CD8-positive, alpha-beta memory T cell (primary cell): ENCODE results near the gene PTPN5. TPM values are rescaled to one million over a fixed set of nuclear protein-coding genes. Genes with fewer than 3 reads are reported as not detected.
A peak's percentile ranks its signal among the peaks of the same experiment; 100 is the strongest.

Experiments used
- CTCF ChIA-PET: fragments of 350-600 bp; sonication (Branson Sonifier 250); formaldehyde crosslinking; loops from one replicate; lab custom pipeline; 2021; ENCODE audit warnings: antibody characterized with exemption; lab: Charles Lee
- POLR2A ChIA-PET: fragments of 350-600 bp; sonication (Branson Sonifier 250); formaldehyde crosslinking; loops from one replicate; lab custom pipeline; 2021; ENCODE audit warnings: antibody characterized with exemption; lab: Charles Lee
- DNase-seq, 5 donors: peaks; one replicate each; pipeline versions ENCODE4 v3.0.0 to v3.0.0-alpha.2; 2020 to 2022; ENCODE audit warnings: mixed read lengths in 1 of 5
- H3K27ac ChIP-seq: one replicate; pipeline ENCODE4 v1.7.0; 2013; ENCODE audit warnings: low read depth, mild to moderate bottlenecking, low read length, moderate library complexity
- H3K27me3 ChIP-seq: 2 replicates; pipeline ENCODE4 v1.7.0; 2013; ENCODE audit warnings: low read length, mild to moderate bottlenecking; ENCODE audit not compliant: insufficient read depth, poor library complexity, severe bottlenecking
- H3K36me3 ChIP-seq: 2 replicates; pipeline ENCODE4 v1.7.0; 2013; ENCODE audit warnings: mild to moderate bottlenecking, low read length, moderate library complexity; ENCODE audit not compliant: insufficient read depth
- H3K4me1 ChIP-seq: 2 replicates; pipeline ENCODE4 v1.7.0; 2013; ENCODE audit warnings: mild to moderate bottlenecking, low read length, moderate library complexity; ENCODE audit not compliant: insufficient read depth
- H3K4me3 ChIP-seq: 2 replicates; pipeline ENCODE4 v1.7.0; 2013; ENCODE audit warnings: mild to moderate bottlenecking, low read length
- H3K9me3 ChIP-seq: 2 replicates; pipeline ENCODE4 v1.7.0; 2013; ENCODE audit warnings: mild to moderate bottlenecking, low read length
- H3K27ac Mint-ChIP-seq, 8 donors: one replicate each; pipeline ENCODE4 v1.8.0; 2020 to 2021; ENCODE audit warnings: mixed read lengths in 8 of 8, mild to moderate bottlenecking in 6 of 8, inconsistent platforms in 3 of 8, moderate library complexity in 3 of 8
- H3K27me3 Mint-ChIP-seq, 2 donors: one replicate each; pipeline ENCODE4 v1.8.0; 2020 to 2021; ENCODE audit warnings: mixed read lengths in 2 of 2, mild to moderate bottlenecking in 1 of 2, moderate library complexity in 1 of 2
- H3K36me3 Mint-ChIP-seq, 3 donors: one replicate each; pipeline ENCODE4 v1.8.0; 2020 to 2021; ENCODE audit warnings: mixed read lengths in 3 of 3, inconsistent platforms in 1 of 3, mild to moderate bottlenecking in 1 of 3
- H3K4me1 Mint-ChIP-seq, 3 donors: one replicate each; pipeline ENCODE4 v1.8.0; 2020 to 2021; ENCODE audit warnings: mixed read lengths in 3 of 3, inconsistent platforms in 1 of 3, mild to moderate bottlenecking in 1 of 3
- H3K4me3 Mint-ChIP-seq, 7 donors: one replicate each; pipeline ENCODE4 v1.8.0; 2020 to 2021; ENCODE audit warnings: mixed read lengths in 7 of 7, mild to moderate bottlenecking in 6 of 7, moderate library complexity in 4 of 7, inconsistent platforms in 2 of 7
- H3K9me3 Mint-ChIP-seq, 5 donors: one replicate each; pipeline ENCODE4 v1.8.0; 2020 to 2022; ENCODE audit warnings: mixed read lengths in 5 of 5, mild to moderate bottlenecking in 3 of 5, moderate library complexity in 2 of 5, inconsistent platforms in 1 of 5
- polyA plus RNA-seq: library from polyadenylated mRNA; unstranded; fragments of 300-500 nt; fragmentation: Illumina TruSeq; gene quantifications from one replicate; pipeline ENCODE4 v1.2.3, GENCODE V29; 2021
- total RNA-seq, 2 experiments: library from RNA; stranded (reverse); gene quantifications; one replicate each; pipeline ENCODE4 v1.2.3, GENCODE V29; 2021

Gene PTPN5
- total and polyA plus RNA-seq, 3 experiments from 2014 or later: not detected

- Mint-ChIP-seq H3K9me3 (peaks cover 0 to 1% (median 0%) of the 10 kb centered on the region in 5 donors), H3K27me3 (peaks cover 25 to 36% of the 10 kb centered on the region in 2 donors), H3K36me3 (no peaks in the 10 kb centered on the region), H3K4me1 (peaks cover 0 to 5% (median 0%) of the 10 kb centered on the region in 3 donors), H3K4me3 (no peak overlapping the region), H3K27ac (no peak overlapping the region)
- CTCF ChIA-PET: no interaction called here
- Histone ChIP-seq H3K36me3 (no peaks in the 10 kb centered on the region), H3K9me3 (no peaks in the 10 kb centered on the region), H3K27me3 (peaks cover 5% of the 10 kb centered on the region), H3K4me3 (no peak overlapping the region), H3K27ac (no peak overlapping the region), H3K4me1 (no peaks in the 10 kb centered on the region)
- DNase-seq: no peak
- POLR2A ChIA-PET: no interaction called here
Measured at GRCh38 chr11:18794956-18795355, 3.4 kb upstream of the PTPN5 start.

GRCh38 chr11:18792827-18793226 is 1.2 kb upstream of the PTPN5 start:
- Histone ChIP-seq H3K27me3 (peaks cover 5% of the 10 kb centered on the region), H3K4me1 (no peaks in the 10 kb centered on the region), H3K4me3 (no peak overlapping the region), H3K36me3 (no peaks in the 10 kb centered on the region), H3K9me3 (no peaks in the 10 kb centered on the region), H3K27ac (no peak overlapping the region)
- no peak overlapping the region for H3K27ac Mint-ChIP-seq
- POLR2A ChIA-PET: no interaction called here
- no peak for DNase-seq
- peaks cover 0 to under 1% (median 0%) of the 10 kb centered on the region in 5 donors for H3K9me3 Mint-ChIP-seq
- peaks cover 0 to 5% (median 0%) of the 10 kb centered on the region in 3 donors for H3K4me1 Mint-ChIP-seq
- H3K4me3 Mint-ChIP-seq: peak overlapping the region in 1 of 7 donors; percentile 62
- H3K27me3 Mint-ChIP-seq: peaks cover 36 to 50% of the 10 kb centered on the region in 2 donors
- CTCF ChIA-PET: no interaction called here
- H3K36me3 Mint-ChIP-seq: no peaks in the 10 kb centered on the region

- Mint-ChIP-seq H3K27me3 (peaks cover 34 to 43% of the 10 kb centered on the region in 2 donors), H3K27ac (no peak overlapping the region), H3K9me3 (no peaks in the 10 kb centered on the region), H3K4me1 (peaks cover 0 to 5% (median 0%) of the 10 kb centered on the region in 3 donors), H3K36me3 (no peaks in the 10 kb centered on the region), H3K4me3 (peak overlapping the region in 1 of 7 donors; percentile 45)
- no peaks in the 10 kb centered on the region for H3K36me3 ChIP-seq
- no peak overlapping the region for H3K27ac ChIP-seq
- ChIA-PET POLR2A (no interaction called here), CTCF (no interaction called here)
- no peak overlapping the region for H3K4me3 ChIP-seq
- H3K9me3 ChIP-seq: no peaks in the 10 kb centered on the region
- H3K4me1 ChIP-seq: no peaks in the 10 kb centered on the region
- peaks cover 5% of the 10 kb centered on the region for H3K27me3 ChIP-seq
- DNase-seq: no peak
Measured at GRCh38 chr11:18791969-18792628, 501 bp upstream of the PTPN5 start.

GRCh38 chr11:18790883-18791206 is 753 bp downstream of the PTPN5 start:
- peaks cover 0 to 5% (median 0%) of the 10 kb centered on the region in 3 donors for H3K4me1 Mint-ChIP-seq
- no peaks in the 10 kb centered on the region for H3K9me3 ChIP-seq
- ChIA-PET CTCF (no interaction called here), POLR2A (no interaction called here)
- H3K9me3 Mint-ChIP-seq: no peaks in the 10 kb centered on the region
- H3K36me3 Mint-ChIP-seq: no peaks in the 10 kb centered on the region
- no peaks in the 10 kb centered on the region for H3K4me1 ChIP-seq
- no peak overlapping the region for H3K4me3 ChIP-seq
- H3K4me3 Mint-ChIP-seq: peak overlapping the region in 1 of 7 donors; percentile 24
- peaks cover 29 to 47% of the 10 kb centered on the region in 2 donors for H3K27me3 Mint-ChIP-seq
- no peak for DNase-seq
- peaks cover 5% of the 10 kb centered on the region for H3K27me3 ChIP-seq
- no peaks in the 10 kb centered on the region for H3K36me3 ChIP-seq
- H3K27ac ChIP-seq: no peak overlapping the region
- H3K27ac Mint-ChIP-seq: no peak overlapping the region

- Histone ChIP-seq H3K36me3 (no peaks in the 10 kb centered on the region), H3K27ac (no peak overlapping the region), H3K9me3 (no peaks in the 10 kb centered on the region), H3K27me3 (peaks cover 5% of the 10 kb centered on the region), H3K4me3 (no peak overlapping the region), H3K4me1 (no peaks in the 10 kb centered on the region)
- H3K4me1 Mint-ChIP-seq: peaks cover 0 to 5% (median 0%) of the 10 kb centered on the region in 3 donors
- no peak for DNase-seq
- H3K36me3 Mint-ChIP-seq: no peaks in the 10 kb centered on the region
- ChIA-PET POLR2A (no interaction called here), CTCF (interaction anchor here (1.4 kb wide), 1 partner anchor 9 kb away, joined by 3 read pairs; no protein-coding TSS in a partner anchor)
- H3K9me3 Mint-ChIP-seq: no peaks in the 10 kb centered on the region
- no peak overlapping the region for H3K4me3 Mint-ChIP-seq
- H3K27ac Mint-ChIP-seq: no peak overlapping the region
- peaks cover 29 to 51% of the 10 kb centered on the region in 2 donors for H3K27me3 Mint-ChIP-seq
Measured at GRCh38 chr11:18789942-18790341, 1.7 kb downstream of the PTPN5 start.

GRCh38 chr11:18785411-18785810 is 6.2 kb downstream of the PTPN5 start:
- ChIA-PET CTCF (no interaction called here), POLR2A (no interaction called here)
- H3K27ac Mint-ChIP-seq: no peak overlapping the region

GRCh38 chr11:18780896-18781295 is 10.7 kb downstream of the PTPN5 start:
- no peaks in the 10 kb centered on the region for H3K9me3 Mint-ChIP-seq
- no peak for DNase-seq
- Histone ChIP-seq H3K27ac (no peak overlapping the region), H3K4me1 (no peaks in the 10 kb centered on the region), H3K9me3 (no peaks in the 10 kb centered on the region), H3K27me3 (no peaks in the 10 kb centered on the region), H3K36me3 (no peaks in the 10 kb centered on the region), H3K4me3 (no peak overlapping the region)
- H3K27ac Mint-ChIP-seq: no peak overlapping the region
- no peak overlapping the region for H3K4me3 Mint-ChIP-seq
- ChIA-PET POLR2A (no interaction called here), CTCF (interaction anchor here (0.5 to 1.0 kb wide), 2 partner anchors 15 to 333 kb away, joined by 3 to 4 read pairs; no protein-coding TSS in a partner anchor)
- H3K4me1 Mint-ChIP-seq: peaks cover 5 to 14% (median 8%) of the 10 kb centered on the region in 3 donors
- H3K27me3 Mint-ChIP-seq: peaks cover 3 to 17% of the 10 kb centered on the region in 2 donors
- no peaks in the 10 kb centered on the region for H3K36me3 Mint-ChIP-seq

More at GRCh38 chr11:18785411-18785810, 6.2 kb downstream of the PTPN5 start:
- H3K27me3 Mint-ChIP-seq: peaks cover 14 to 40% of the 10 kb centered on the region in 2 donors
- Histone ChIP-seq H3K9me3 (no peaks in the 10 kb centered on the region), H3K36me3 (no peaks in the 10 kb centered on the region), H3K4me1 (no peaks in the 10 kb centered on the region), H3K4me3 (no peak overlapping the region), H3K27ac (no peak overlapping the region), H3K27me3 (no peaks in the 10 kb centered on the region)
- DNase-seq: no peak
- H3K4me3 Mint-ChIP-seq: no peak overlapping the region
- no peaks in the 10 kb centered on the region for H3K9me3 Mint-ChIP-seq
- no peaks in the 10 kb centered on the region for H3K4me1 Mint-ChIP-seq
- H3K36me3 Mint-ChIP-seq: no peaks in the 10 kb centered on the region

- Mint-ChIP-seq H3K9me3 (no peaks in the 10 kb centered on the region), H3K4me3 (no peak overlapping the region), H3K27me3 (peaks cover 3 to 15% of the 10 kb centered on the region in 2 donors), H3K36me3 (no peaks in the 10 kb centered on the region), H3K27ac (peak overlapping the region in 2 of 8 donors; percentile 31 to 89), H3K4me1 (peaks cover 5 to 14% (median 8%) of the 10 kb centered on the region in 3 donors)
- Histone ChIP-seq H3K36me3 (no peaks in the 10 kb centered on the region), H3K27ac (no peak overlapping the region), H3K27me3 (no peaks in the 10 kb centered on the region), H3K9me3 (no peaks in the 10 kb centered on the region), H3K4me3 (no peak overlapping the region), H3K4me1 (no peaks in the 10 kb centered on the region)
- POLR2A ChIA-PET: no interaction called here
- DNase-seq: no peak
- CTCF ChIA-PET: interaction anchor here (0.5 kb wide), 1 partner anchor 333 kb away, joined by 3 read pairs; no protein-coding TSS in a partner anchor
Measured at GRCh38 chr11:18780329-18780728, 11.3 kb downstream of the PTPN5 start.
